ENCODE results near the gene ZDHHC22. TPM values are rescaled to one million over a fixed set of nuclear protein-coding genes. Genes with fewer than 3 reads are reported as not detected.

The ZDHHC22 gene
- total and polyA plus RNA-seq, 2 of the 13 experiments (the other 11 are each of a cell fraction or from before 2014, with no cell fraction given), result not detected

GRCh38 chr14:77143071-77143470 lies 1.5 kb upstream of the ZDHHC22 start (continued):
- TF ChIP-seq ZBTB40 (IDR thresholded peaks at IDR 0.05) (no peak), ZBTB40 (CRISPR knock-in tag; IDR thresholded peaks at IDR 0.05) (no peak), CEBPB (IDR thresholded peaks at IDR 0.05; ENCODE audit: borderline replicate concordance, low read depth, low read length) (no peak), ZIK1 (CRISPR knock-in tag; IDR thresholded peaks at IDR 0.05; ENCODE audit: borderline replicate concordance, low read depth) (no peak)

All from HepG2 (cell line).